Left cardiac atrium (tissue), 4 donors: ENCODE data around the gene MCFD2. TPM values are rescaled to one million over a fixed set of nuclear protein-coding genes. Genes with fewer than 3 reads are reported as not detected.

Source experiments
- ATAC-seq, 2 donors: fragments of 200-7000 bp; cut with Tn5 transposase; one replicate each; pipeline ENCODE4 v1.9.1; 2020; ENCODE audit warnings: mild to moderate bottlenecking in 2 of 2, moderate library complexity in 2 of 2
- DNase-seq: peaks from one replicate; pipeline ENCODE4 v3.0.0-alpha.2; 2020
- intact Hi-C, 2 donors: fragments of 100-400 bp; cut with DNase I; formaldehyde crosslinking; loops; one replicate each; pipeline versions ENCODE4 v1.14.1 to v1.15.1; 2022 to 2023
- total RNA-seq, 2 donors: library from RNA; stranded (reverse); fragmentation: NEBNext Ultra II Directional; extraction: Animal tissue kit (Norgen Biotek cat#: 25700); gene quantifications; one replicate each; pipeline ENCODE4 v1.2.1, GENCODE V29; 2021
- donor health status: DM: no; HTN: yes; CAD: no.
- donor health status: DM: no; HTN: yes; CAD: no; lungs with severe emphysema.
- donor health status: DM: yes; HTN: yes; CAD: no.
- donor health status: Dilated cardiomyopathy.

Gene MCFD2
- total RNA-seq, 2 donors from 2014 or later: 65.4 to 88.7 TPM

DNA sequence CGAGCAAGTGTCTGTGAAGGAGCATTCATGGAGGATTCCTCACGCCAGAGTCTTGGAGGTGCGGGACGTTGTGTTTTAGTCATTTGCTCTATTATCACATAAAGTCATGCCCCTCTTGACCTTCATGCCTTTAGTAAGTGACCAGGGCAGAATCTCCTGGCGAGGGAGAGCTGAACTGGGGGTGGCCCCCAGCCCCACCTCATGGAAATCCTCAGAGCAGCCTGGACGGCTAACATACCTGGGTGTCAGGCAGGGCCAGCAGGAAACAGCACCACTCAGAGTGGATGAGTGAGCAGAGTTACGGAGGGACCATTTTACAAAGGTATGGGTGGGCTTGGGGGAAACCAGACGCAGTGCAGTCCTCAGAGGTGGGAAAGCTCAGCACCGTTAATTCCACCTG lies 56.1 kb downstream of the MCFD2 start:
- intact Hi-C loops: no loop called here
- no peak for DNase-seq
- ATAC-seq: no peak

DNA sequence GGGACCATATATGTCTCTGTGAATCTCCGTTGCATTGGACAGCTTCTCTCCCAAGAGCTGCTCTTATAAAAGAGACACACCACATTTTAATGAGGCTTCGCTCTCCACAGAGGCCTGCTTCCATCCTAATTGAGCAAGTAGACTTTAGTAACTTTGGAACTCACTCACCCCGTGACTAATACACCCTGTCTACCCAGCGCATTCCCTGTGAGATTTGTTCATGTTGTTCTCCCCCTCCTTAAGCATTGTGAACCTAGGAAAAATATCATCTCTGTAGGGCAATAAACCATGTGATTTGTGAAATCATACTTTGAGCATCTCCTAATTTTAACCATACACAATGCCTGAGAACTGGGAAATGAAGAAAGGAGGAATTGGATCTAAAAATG lies 56.9 kb downstream of the MCFD2 start:
- intact Hi-C loops: no loop called here
- ATAC-seq (peak in 1 of 2 donors; percentile 45), DNase-seq (no peak)

DNA sequence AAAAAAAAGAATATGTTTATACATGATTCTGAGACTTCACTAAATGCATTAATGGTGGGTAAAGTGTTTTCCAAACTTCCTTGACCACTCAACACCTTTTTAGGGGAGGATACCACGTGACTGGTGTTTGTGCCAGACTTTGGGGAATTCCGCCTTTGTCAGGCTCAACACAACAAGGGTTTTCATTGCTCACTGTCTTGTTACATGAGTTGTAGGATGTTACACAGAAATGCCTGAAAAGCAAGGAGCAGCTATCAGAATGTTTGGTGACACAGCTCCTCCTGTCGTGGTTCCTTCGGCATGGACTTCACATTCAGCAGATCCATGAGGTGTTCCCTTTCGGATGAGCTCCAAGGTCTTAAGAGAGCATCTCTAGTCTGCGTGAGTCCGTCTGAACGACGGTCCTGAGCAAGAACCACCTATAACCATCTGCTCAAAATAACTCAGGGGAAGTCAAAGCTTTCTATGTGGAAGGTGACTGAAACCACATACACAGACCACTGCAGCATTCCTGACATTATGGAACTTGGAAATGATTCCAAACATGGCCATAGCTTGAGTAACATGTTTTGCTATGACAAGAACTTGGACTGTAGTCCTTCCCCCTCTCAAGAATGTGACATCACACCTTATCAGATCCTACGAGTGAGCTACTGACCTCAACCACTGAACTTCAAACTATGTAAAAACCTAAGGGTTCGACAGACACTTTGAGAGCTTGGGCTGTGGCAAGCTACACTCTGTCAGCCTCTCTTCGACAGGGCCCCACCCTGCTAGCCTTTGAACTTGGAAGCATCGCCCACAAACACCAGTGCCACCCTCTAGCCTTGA lies 57.5 kb downstream of the MCFD2 start:
- no peak for ATAC-seq
- intact Hi-C loops: no loop called here

DNA sequence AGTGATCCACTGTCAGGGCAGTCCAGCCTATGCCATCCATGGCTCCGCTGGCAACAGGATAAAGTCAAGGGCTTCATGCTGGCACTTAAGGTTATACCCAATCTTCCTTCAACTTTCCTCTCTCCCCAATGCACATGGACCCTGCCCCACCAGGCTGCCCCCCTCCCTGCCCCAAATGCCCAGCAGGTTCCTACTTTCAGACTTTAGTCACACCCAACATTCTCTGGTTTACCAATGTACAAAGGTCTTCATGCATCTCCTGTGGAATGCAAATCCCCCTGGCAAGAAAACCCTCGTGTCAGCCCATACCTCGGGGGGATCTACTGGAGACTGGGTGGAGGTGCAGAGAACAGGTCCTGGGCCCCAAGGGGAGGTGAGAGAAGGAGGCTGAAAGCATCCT lies 59.3 kb downstream of the MCFD2 start:
- intact Hi-C loops: no loop called here
- ATAC-seq: no peak
- DNase-seq: no peak

More for the DNA sequence above, 57.5 kb downstream of the MCFD2 start:
- no peak for DNase-seq

DNA sequence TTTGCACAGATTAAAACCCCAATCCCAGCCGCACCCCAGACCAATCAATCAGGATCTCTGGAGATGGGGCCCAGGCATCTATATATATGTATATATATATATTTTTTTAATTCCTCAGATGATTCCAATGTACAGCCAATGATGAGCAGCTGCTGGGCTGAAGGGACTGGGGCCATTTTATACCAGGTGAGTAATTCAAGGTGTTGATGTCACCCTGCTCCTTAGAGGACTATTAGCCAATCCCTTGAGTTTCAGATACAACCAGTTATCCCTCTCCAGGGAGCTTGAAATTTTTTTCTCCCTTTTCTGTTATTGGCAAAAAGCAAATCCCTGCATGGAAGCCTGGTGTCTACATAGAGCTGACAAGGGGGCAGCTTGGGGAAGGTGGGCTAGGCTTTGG lies 59.8 kb downstream of the MCFD2 start:
- intact Hi-C loops: no loop called here
- no peak for ATAC-seq
- no peak for DNase-seq

DNA sequence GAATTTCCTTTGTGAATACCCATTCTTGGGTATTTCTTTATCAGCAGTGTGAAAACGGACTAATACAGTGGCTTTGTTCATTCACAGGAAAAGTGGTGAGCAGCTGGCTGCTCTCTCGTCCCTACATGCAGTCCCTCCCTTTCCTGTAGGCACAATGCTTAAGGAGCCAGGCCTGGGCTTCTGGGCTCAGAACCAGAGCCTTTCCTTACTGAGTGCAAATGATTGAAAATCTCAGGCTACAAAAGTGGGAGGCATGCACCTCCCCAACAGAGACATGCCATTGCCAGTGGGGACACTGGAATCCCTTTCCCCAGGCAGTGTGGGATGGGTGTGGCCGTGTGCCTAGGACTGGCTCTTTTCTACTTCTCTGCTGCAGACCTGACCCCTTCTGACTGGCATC lies 61.3 kb downstream of the MCFD2 start:
- ATAC-seq (peak; percentile 8 to 25), DNase-seq (peak; percentile 65)
- intact Hi-C loops: no loop called here

DNA sequence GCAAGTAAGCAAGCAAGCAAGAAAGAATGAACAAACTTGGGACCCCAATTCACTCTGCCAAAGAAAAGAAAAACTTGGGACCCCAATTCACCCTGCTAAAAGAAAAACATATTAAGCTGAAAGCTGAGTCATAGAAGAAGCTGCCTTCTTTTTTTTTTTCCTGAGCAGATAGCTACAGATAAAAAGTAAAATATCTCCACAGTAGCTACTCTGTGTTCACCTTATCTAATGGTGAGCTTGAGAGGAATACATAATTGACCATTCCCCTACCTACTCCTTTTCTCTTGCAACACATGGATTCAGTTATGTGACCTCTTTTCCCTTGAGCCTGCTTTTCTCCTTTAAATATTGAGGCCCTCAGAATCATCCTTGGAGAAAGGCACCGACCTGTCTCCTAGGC lies 63.0 kb downstream of the MCFD2 start:
- DNase-seq: no peak
- ATAC-seq: no peak
- intact Hi-C loops: no loop called here

DNA sequence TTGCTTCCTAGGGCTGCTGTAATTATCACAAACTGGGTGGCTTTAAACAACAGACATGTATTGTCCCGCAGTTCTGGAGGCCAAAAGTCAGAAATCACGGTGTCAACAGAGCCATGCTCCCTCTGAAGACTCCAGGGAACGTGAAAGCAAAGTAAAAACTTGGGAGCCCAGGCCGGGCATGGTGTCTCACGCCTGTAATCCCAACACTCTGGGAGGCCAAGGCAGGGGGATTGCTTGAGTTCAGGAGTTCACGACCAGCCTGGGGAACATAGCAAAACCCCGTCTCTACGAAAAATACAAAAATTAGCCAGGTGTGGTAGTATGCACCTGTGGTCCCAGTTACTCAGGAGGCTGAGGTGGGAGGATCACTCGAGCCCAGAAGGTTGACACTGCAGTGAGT lies 63.5 kb downstream of the MCFD2 start:
- ATAC-seq: no peak
- intact Hi-C loops: no loop called here
- no peak for DNase-seq

Other genes with a start within 250 kb of the MCFD2 start
- 10 to 100 TPM; 19.1 to 29.0 TPM for gene SOCS5, start 216.5 kb downstream of the MCFD2 start, total RNA-seq
- gene TTC7A, start 25.4 kb upstream of the MCFD2 start, total RNA-seq: 10 to 100 TPM; 10.9 to 13.3 TPM
- not detected for gene STPG4, start 239.5 kb upstream of the MCFD2 start, total RNA-seq